Calu3 (cell line): Measurements from ENCODE around the gene PFDN6. TPM values are rescaled to one million over a fixed set of nuclear protein-coding genes. Genes with fewer than 3 reads are reported as not detected.
"Not testable (repeated sequence)": the region's sequence is repeated elsewhere in the genome, so short reads cannot be mapped to it uniquely, and the experiment has no call there.

Source experiments
- BruUV-seq: library from RNA; stranded (reverse); fragments of 400-500 nt; replicated peaks from 2 replicates; lab custom pipeline; 2021; lab: Mats Ljungman, UMichigan
- CTCF ChIA-PET: fragments of 300-600 bp; sonication (Branson Sonifier 250); formaldehyde crosslinking; loops from one replicate; lab custom pipeline; 2022; ENCODE audit warnings: antibody characterized with exemption; lab: Charles Lee
- DNase-seq: peaks from one replicate; pipeline ENCODE4 v3.0.0; 2022
- H3K27ac Mint-ChIP-seq: one replicate; pipeline ENCODE4 v1.8.0; 2022; ENCODE audit warnings: mixed read lengths; ENCODE audit not compliant: unreplicated experiment
- H3K27me3 Mint-ChIP-seq: one replicate; pipeline ENCODE4 v1.8.0; 2022; ENCODE audit warnings: mixed read lengths; ENCODE audit not compliant: unreplicated experiment
- H3K36me3 Mint-ChIP-seq: one replicate; pipeline ENCODE4 v1.8.0; 2022; ENCODE audit warnings: mild to moderate bottlenecking, moderate library complexity, mixed read lengths; ENCODE audit not compliant: insufficient read depth, unreplicated experiment
- H3K4me1 Mint-ChIP-seq: one replicate; pipeline ENCODE4 v1.8.0; 2022; ENCODE audit warnings: mild to moderate bottlenecking, low read depth, mixed read lengths; ENCODE audit not compliant: unreplicated experiment
- H3K4me3 Mint-ChIP-seq: one replicate; pipeline ENCODE4 v1.8.0; 2022; ENCODE audit warnings: mild to moderate bottlenecking, low read depth, moderate library complexity, mixed read lengths; ENCODE audit not compliant: unreplicated experiment
- H3K9me3 Mint-ChIP-seq: one replicate; pipeline ENCODE4 v1.8.0; 2022; ENCODE audit warnings: low read depth, mixed read lengths; ENCODE audit not compliant: unreplicated experiment
- intact Hi-C: fragments of 100-400 bp; cut with micrococcal nuclease; formaldehyde crosslinking; loops from one replicate; pipeline ENCODE4 v1.10.0; 2022; ENCODE audit not compliant: unreplicated experiment
- total RNA-seq: library from RNA; stranded (reverse); gene quantifications from 2 replicates; pipeline ENCODE4 v1.2.3, GENCODE V29; 2022
- TF ChIP-seq, protein P1 (sequence below): fragments of 200-600 bp; IDR thresholded peaks from one replicate; pipeline ENCODE4 v1.8.0; 2022; ENCODE audit warnings: antibody characterized with exemption; ENCODE audit not compliant: unreplicated experiment

PFDN6 gene
- total RNA-seq, 1 experiment from 2014 or later: 141 TPM

GRCh38 chr6:33279971-33280511, 9.4 kb upstream of the PFDN6 start:
- intact Hi-C loops: no loop called here
- Mint-ChIP-seq H3K27me3 (no peaks in the 10 kb centered on the region), H3K4me1 (peaks cover 31% of the 10 kb centered on the region), H3K27ac (peak overlapping the region; percentile 62), H3K4me3 (no peak overlapping the region), H3K36me3 (peaks cover 92% of the 10 kb centered on the region), H3K9me3 (no peaks in the 10 kb centered on the region)
- peak; percentile 86 for DNase-seq
- CTCF ChIA-PET: interaction anchor here (0.5 to 1.3 kb wide), 4 partner anchors 8 to 54 kb away, joined by 3 to 5 read pairs (median 5); no protein-coding TSS in a partner anchor
- TF ChIP-seq, protein P1, sequence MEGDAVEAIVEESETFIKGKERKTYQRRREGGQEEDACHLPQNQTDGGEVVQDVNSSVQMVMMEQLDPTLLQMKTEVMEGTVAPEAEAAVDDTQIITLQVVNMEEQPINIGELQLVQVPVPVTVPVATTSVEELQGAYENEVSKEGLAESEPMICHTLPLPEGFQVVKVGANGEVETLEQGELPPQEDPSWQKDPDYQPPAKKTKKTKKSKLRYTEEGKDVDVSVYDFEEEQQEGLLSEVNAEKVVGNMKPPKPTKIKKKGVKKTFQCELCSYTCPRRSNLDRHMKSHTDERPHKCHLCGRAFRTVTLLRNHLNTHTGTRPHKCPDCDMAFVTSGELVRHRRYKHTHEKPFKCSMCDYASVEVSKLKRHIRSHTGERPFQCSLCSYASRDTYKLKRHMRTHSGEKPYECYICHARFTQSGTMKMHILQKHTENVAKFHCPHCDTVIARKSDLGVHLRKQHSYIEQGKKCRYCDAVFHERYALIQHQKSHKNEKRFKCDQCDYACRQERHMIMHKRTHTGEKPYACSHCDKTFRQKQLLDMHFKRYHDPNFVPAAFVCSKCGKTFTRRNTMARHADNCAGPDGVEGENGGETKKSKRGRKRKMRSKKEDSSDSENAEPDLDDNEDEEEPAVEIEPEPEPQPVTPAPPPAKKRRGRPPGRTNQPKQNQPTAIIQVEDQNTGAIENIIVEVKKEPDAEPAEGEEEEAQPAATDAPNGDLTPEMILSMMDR: peak; percentile 98
- no TSS peak for BruUV-seq

DNA sequence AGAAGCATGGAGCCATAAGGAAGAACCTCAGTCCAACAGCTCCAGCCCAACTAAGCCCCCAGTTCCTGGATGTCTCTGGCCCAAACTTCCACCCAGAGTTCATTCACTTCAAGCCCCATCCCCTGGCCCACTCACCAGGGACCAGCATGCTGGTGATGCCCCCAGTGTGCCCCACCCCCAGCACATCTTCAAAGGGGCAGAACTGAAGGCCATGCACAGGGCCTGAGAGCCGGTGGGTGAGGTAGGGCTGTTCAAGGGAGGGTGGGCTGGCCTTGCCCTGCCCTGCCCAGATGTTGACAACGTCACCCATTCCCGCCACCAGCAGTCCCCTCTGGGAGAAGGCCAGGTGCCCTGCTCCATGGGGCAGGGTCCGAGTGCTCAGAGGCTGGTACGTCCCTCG, 8.9 kb upstream of the PFDN6 start:
- peaks cover 87% of the 10 kb centered on the region for H3K36me3 Mint-ChIP-seq

DNA sequence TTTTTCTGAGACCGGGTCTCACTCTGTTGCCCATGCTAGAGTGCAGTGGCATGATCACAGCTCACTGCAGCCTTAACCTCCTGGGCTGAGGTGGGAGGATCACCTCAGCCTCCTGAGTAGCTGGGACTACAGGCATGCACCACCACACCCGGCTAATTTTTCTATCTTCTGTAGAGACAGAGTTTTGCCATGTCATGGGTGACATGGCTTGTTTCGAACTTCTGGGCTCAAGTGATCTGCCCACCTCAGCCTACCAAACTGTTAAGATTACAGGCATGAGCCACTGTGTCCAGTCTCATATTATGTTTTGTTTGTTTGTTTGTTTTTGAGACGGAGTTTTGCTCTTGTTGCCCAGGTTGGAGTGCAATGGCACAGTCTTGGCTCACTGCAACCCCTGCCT, 4.2 kb upstream of the PFDN6 start:
- H3K36me3 Mint-ChIP-seq: peaks cover 77% of the 10 kb centered on the region
- H3K4me3 Mint-ChIP-seq, CTCF ChIA-PET, BruUV-seq, H3K27me3 Mint-ChIP-seq, H3K9me3 Mint-ChIP-seq, DNase-seq, H3K27ac Mint-ChIP-seq, intact Hi-C loops: not testable (repeated sequence)
- H3K4me1 Mint-ChIP-seq: peaks cover 35% of the 10 kb centered on the region

More for the DNA sequence above, 8.9 kb upstream of the PFDN6 start:
- Mint-ChIP-seq H3K4me3 (no peak overlapping the region), H3K4me1 (peaks cover 26% of the 10 kb centered on the region), H3K27me3 (no peaks in the 10 kb centered on the region), H3K9me3 (no peaks in the 10 kb centered on the region), H3K27ac (peak overlapping the region; percentile 62)
- no TSS peak for BruUV-seq
- CTCF ChIA-PET: no interaction called here
- intact Hi-C loops: no loop called here
- TF ChIP-seq, protein P1: no peak
- DNase-seq: no peak

- Mint-ChIP-seq H3K4me3 (peak overlapping the region; percentile 81), H3K4me1 (peaks cover 39% of the 10 kb centered on the region), H3K27me3 (no peaks in the 10 kb centered on the region), H3K36me3 (peaks cover 76% of the 10 kb centered on the region), H3K9me3 (no peaks in the 10 kb centered on the region), H3K27ac (peak overlapping the region; percentile 12)
- intact Hi-C loops: no loop called here
- BruUV-seq: no TSS peak
- TF ChIP-seq, protein P1: no peak
- CTCF ChIA-PET: interaction anchor here (0.8 to 2.7 kb wide), 2 partner anchors 10 to 11 kb away, joined by 5 to 9 read pairs; partner anchors contain the start of genes B3GALT4 and RGL2
- no peak for DNase-seq
Measured at GRCh38 chr6:33286946-33287914, 2.2 kb upstream of the PFDN6 start.
